Stimulated activated naive CD8-positive, alpha-beta T cell treated with anti-CD3 and anti-CD28 coated beads, Interleukin-15, Interleukin-2, amounts not matched to agents 100 ng/mL and 50 ng/mL, for 24 hours (primary cell): ENCODE results near the gene DEPDC7.
"Not testable (repeated sequence)": the region's sequence is repeated elsewhere in the genome, so short reads cannot be mapped to it uniquely, and the experiment has no call there.

ENCODE experiments used
- H3K27ac Mint-ChIP-seq: one replicate; pipeline ENCODE4 v1.8.0; 2021; ENCODE audit warnings: mild to moderate bottlenecking, mixed read lengths
- H3K27me3 Mint-ChIP-seq: one replicate; pipeline ENCODE4 v1.8.0; 2021; ENCODE audit warnings: mixed read lengths
- H3K36me3 Mint-ChIP-seq: one replicate; pipeline ENCODE4 v1.8.0; 2021; ENCODE audit warnings: low read depth, mixed read lengths
- H3K4me1 Mint-ChIP-seq: one replicate; pipeline ENCODE4 v1.8.0; 2021; ENCODE audit warnings: low read depth, mixed read lengths
- H3K4me3 Mint-ChIP-seq: one replicate; pipeline ENCODE4 v1.8.0; 2021; ENCODE audit warnings: mild to moderate bottlenecking, mixed read lengths
- H3K9me3 Mint-ChIP-seq: one replicate; pipeline ENCODE4 v1.8.0; 2021; ENCODE audit warnings: mixed read lengths

Gene DEPDC7

DNA sequence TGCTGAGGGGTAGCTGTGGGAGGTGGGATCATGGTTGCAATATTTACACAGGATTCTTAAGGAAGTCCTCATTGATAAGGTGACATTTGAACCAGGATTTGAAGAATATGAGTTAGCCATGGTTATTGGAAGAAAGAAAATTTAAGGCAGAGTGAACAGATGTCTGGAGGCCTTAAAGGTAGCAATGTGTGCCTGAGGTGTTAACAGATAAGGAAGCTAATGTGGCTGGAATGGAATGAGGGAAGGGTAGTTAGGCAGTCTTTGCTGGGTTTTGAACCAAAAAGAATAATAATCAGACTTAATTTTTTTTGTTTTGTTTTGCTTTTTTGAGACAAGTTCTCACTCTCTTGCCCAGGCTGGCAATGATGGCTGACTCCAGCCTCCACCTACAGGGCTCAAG lies 9.7 kb upstream of the DEPDC7 start:
- no peaks in the 10 kb centered on the region for H3K36me3 Mint-ChIP-seq
- H3K4me3 Mint-ChIP-seq, result no peak overlapping the region
- H3K4me1 Mint-ChIP-seq, result peaks cover 32% of the 10 kb centered on the region
- no peaks in the 10 kb centered on the region for H3K27me3 Mint-ChIP-seq
- H3K9me3 Mint-ChIP-seq, result no peaks in the 10 kb centered on the region
- no peak overlapping the region for H3K27ac Mint-ChIP-seq

DNA sequence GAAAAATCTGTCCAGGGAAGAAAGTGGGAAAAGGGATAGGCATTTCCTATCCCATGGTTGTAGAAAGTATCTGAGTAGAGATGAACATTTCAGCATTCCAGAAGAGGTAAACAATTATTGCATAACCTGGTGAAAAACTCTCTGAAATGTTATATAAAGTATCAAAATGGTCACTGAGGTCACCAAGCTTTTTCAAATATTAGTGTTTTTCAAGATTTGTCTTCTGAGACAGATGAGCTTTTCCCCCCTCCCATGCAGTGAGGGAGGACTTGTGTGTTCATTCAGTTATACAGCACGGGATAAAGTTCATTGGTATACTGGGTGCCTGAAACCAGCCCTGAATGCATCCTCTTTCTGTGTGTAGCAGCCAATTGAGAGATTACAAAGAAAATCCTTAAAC lies 1.9 kb upstream of the DEPDC7 start:
- Mint-ChIP-seq H3K4me1 (peaks cover 45% of the 10 kb centered on the region), H3K4me3 (no peak overlapping the region), H3K9me3 (no peaks in the 10 kb centered on the region), H3K27ac (no peak overlapping the region), H3K27me3 (peaks cover 24% of the 10 kb centered on the region), H3K36me3 (no peaks in the 10 kb centered on the region)

DNA sequence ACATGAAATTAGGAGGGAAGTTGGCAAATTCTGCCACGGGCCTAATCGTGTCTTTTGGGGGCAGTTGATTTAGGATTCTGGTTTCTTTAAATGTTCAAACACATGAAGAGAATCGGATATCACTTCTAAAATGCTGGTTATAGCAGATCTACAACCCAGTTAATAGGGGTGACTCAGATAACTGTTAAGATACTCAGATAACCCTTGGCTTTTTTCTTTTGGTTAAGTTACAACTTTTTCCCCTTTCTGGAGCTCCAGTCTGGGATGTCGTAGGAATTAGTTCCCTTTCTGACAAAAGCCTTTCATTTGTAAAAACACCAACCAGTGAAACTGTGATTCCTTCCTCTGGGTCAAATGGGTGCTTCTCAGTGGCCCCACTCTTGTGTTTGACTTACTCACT lies 976 bp downstream of the DEPDC7 start:
- Mint-ChIP-seq H3K36me3 (no peaks in the 10 kb centered on the region), H3K4me1 (peaks cover 37% of the 10 kb centered on the region), H3K9me3 (no peaks in the 10 kb centered on the region), H3K27ac (no peak overlapping the region), H3K27me3 (peaks cover 26% of the 10 kb centered on the region), H3K4me3 (peak overlapping the region; percentile 78)

DNA sequence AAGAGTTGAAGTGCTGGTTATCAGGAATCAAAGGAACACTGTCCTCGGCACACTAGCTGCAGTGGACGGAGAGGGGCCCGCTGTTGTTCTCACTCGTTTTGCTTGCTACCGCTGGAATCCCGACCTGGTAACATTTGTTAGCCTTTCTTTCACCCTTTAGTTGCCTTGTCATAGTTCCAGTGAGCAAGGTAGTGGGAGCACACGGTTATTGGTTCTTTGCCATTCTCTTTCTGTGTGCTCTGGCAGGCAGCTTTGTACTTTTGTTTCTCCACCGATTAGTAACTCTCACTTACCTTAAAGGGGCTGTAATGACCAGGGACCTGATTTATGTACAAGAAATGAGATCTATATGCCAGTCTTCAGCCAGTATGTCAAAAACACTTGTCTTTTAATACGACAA lies 1.8 kb downstream of the DEPDC7 start:
- Mint-ChIP-seq H3K4me1 (peaks cover 35% of the 10 kb centered on the region), H3K36me3 (no peaks in the 10 kb centered on the region), H3K27me3 (peaks cover 26% of the 10 kb centered on the region), H3K9me3 (no peaks in the 10 kb centered on the region), H3K4me3 (peak overlapping the region; percentile 78), H3K27ac (no peak overlapping the region)

DNA sequence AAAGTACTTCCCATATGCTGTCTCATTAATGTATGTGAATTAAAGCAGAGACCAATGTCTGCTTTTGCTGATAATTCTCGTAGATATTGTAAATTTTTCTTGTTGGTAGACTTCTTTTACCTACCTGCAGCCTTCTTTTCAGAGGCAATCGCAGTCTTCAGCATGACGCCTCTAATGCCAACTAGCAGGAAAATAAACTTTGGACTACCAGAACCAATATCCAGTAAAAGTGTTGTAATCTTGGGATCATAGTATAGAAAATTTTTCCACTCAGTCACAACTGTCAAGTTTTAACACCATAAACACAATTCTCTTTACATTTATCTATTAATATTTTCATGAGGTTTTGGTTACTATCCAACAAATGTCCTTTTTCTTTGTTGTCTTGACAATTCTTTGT lies 2.3 kb downstream of the DEPDC7 start:
- no peaks in the 10 kb centered on the region for H3K36me3 Mint-ChIP-seq
- no peak overlapping the region for H3K4me3 Mint-ChIP-seq
- no peaks in the 10 kb centered on the region for H3K9me3 Mint-ChIP-seq
- H3K27me3 Mint-ChIP-seq, result peaks cover 26% of the 10 kb centered on the region
- H3K27ac Mint-ChIP-seq, result no peak overlapping the region
- peaks cover 30% of the 10 kb centered on the region for H3K4me1 Mint-ChIP-seq

DNA sequence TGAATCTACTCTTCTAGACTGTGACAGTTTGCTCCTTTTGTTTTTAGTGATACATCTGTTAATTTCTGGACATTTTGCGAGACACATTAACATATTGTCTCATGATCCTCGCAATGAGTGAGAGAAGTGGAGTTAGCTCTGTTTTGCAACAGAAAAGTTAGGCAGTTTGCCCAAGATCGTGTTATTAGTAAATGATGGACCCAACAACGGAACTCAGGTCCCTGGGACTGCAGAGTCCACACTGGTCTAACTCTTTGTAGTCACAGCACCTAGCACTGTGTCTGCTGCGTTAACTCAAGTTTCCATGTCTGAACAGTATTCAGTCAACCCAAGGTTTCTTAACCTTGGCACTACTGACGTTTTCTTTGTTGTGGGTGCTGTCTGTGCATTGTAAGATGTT lies 3.2 kb downstream of the DEPDC7 start:
- Mint-ChIP-seq H3K36me3 (no peaks in the 10 kb centered on the region), H3K9me3 (no peaks in the 10 kb centered on the region), H3K27ac (no peak overlapping the region), H3K4me3 (no peak overlapping the region), H3K4me1 (peaks cover 28% of the 10 kb centered on the region), H3K27me3 (peaks cover 26% of the 10 kb centered on the region)

DNA sequence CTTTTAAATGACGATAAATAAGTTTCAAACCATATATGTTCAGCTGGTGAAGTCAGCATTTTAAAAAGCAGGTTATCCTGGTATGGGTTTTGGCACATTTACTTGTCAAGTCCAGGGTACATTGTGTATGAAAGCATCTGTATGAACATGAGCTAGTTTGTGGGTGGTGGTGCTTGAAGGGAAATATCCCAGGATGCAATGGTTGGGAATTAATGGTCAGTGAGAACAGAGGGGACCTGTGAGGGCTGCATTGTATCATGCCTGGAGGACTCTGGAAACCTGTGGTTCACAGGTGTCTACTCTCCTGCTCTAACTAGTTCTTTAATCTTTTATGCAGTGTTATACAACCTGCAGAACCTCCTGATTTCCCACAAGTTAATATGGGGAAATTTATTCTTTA lies 5.8 kb downstream of the DEPDC7 start:
- no peak overlapping the region for H3K4me3 Mint-ChIP-seq
- no peaks in the 10 kb centered on the region for H3K36me3 Mint-ChIP-seq
- no peaks in the 10 kb centered on the region for H3K9me3 Mint-ChIP-seq
- no peak overlapping the region for H3K27ac Mint-ChIP-seq
- peaks cover 19% of the 10 kb centered on the region for H3K27me3 Mint-ChIP-seq
- H3K4me1 Mint-ChIP-seq, result peaks cover 17% of the 10 kb centered on the region

DNA sequence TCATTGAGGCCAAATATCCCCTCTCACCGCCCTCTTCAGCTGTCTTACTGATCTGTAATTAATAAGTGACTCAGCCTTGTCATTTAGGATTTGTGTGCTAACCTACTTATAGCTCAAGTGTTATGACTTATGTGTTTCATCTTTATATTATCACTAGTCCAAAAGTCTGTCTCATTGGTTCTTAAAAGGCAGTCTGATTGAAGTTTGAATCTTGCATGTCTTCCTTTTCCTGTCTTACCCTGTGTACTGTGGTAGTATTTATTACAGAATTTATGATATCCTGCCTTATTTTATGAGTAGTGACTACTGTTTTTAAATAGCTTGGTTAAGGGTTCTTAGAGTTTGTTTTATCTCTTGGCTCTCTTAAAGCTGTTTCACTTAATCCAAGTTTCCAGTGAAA lies 6.3 kb downstream of the DEPDC7 start:
- Mint-ChIP-seq H3K4me1 (peaks cover 13% of the 10 kb centered on the region), H3K36me3 (no peaks in the 10 kb centered on the region), H3K27ac (no peak overlapping the region), H3K9me3 (no peaks in the 10 kb centered on the region), H3K27me3 (peaks cover 14% of the 10 kb centered on the region), H3K4me3 (no peak overlapping the region)

DNA sequence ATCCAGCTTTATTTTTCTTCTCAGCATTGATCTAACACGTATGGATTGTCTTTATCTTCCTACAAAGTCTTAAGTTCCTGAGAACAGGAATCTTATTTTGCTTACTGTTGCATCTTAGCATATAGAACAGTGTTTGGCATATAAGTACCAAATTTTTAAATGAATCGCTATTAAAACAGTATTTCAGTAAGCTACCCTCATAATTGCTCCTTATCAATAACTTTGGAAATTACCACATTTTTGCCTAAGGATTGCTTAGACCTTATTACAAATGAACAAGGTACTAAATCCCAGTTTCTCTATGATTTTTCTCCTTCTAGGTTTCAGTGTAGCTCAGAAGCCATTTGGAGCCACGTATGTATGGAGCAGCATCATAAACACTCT lies 9.7 kb downstream of the DEPDC7 start:
- Mint-ChIP-seq H3K4me3 (no peak overlapping the region), H3K9me3 (no peaks in the 10 kb centered on the region), H3K27ac (no peak overlapping the region), H3K27me3 (no peaks in the 10 kb centered on the region), H3K36me3 (no peaks in the 10 kb centered on the region), H3K4me1 (peaks cover 11% of the 10 kb centered on the region)

DNA sequence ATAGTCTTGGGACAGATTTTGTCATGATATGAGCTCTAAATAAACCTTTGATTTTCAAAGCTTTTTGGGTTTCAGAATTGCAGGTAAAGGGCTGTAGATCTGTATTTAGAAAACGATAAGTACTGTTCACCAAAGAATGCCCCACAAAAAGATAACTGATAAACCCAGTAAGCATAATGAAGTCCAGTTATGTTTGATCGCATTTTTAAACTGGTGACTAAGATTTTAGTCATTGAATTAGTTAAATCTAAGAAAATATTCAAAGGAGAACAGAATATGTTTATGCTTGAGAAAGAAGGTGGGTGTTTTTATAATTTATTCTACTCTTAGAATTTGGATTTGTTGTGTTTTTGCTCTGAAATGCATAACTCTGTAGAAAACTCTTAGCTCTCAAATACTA lies 11.6 kb downstream of the DEPDC7 start:
- no peaks in the 10 kb centered on the region for H3K27me3 Mint-ChIP-seq
- H3K9me3 Mint-ChIP-seq, result no peaks in the 10 kb centered on the region
- H3K27ac Mint-ChIP-seq, result no peak overlapping the region
- peaks cover under 1% of the 10 kb centered on the region for H3K4me1 Mint-ChIP-seq
- H3K36me3 Mint-ChIP-seq, result peaks cover 3% of the 10 kb centered on the region
- no peak overlapping the region for H3K4me3 Mint-ChIP-seq

DNA sequence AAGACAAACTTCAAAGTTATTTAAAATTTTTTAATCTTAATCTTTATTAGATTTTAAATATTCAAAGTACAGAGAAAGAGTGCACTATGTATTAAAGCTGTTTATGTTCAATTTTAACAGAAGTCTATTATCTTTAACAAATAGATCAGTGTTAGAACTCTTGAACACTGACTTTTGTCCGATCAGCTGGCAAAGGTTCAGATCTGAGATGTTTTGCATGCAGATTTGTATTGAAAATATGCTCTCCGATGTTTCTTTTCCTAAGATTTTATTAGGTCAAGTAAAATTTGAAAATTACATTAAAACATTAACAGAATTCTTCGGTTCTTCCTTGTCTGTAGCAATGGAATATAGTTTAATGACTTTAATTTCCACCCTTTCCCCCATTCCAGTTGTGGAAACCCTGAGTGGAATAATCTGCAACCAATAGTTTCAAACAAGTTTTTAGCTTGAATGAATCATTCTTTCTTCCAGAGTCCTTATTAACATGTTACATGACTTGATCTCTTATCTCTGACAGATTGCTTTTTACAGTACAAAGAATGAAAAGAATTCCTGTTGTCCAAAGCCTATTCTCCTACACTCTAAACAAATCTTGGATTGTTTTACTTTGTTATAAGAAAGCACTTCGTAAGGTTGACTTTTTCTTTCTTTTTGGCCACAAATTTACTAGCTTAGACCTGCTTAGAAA lies 12.3 kb downstream of the DEPDC7 start:
- Mint-ChIP-seq H3K36me3 (peaks cover 3% of the 10 kb centered on the region), H3K9me3 (no peaks in the 10 kb centered on the region), H3K27me3 (no peaks in the 10 kb centered on the region), H3K27ac (no peak overlapping the region), H3K4me3 (no peak overlapping the region), H3K4me1 (no peaks in the 10 kb centered on the region)

DNA sequence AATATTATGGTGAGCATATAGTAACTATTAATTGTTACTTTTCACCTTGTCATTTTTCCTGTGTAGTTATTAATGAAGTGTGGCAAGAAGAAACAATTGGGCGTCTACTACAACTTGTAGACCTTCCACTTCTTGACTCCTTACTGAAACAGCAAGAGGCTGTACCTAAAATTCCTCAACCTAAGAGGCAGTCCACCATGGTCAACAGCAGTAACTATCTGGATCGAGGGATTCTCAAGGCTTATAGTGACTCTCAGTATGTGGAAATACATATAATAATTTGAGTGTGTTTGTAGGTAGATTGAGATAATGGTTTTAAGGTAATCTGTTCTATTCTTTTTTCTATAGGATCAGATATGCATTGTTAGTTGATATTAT lies 12.8 kb downstream of the DEPDC7 start:
- no peaks in the 10 kb centered on the region for H3K9me3 Mint-ChIP-seq
- no peaks in the 10 kb centered on the region for H3K27me3 Mint-ChIP-seq
- no peak overlapping the region for H3K27ac Mint-ChIP-seq
- no peak overlapping the region for H3K4me3 Mint-ChIP-seq
- H3K36me3 Mint-ChIP-seq, result peaks cover 3% of the 10 kb centered on the region
- H3K4me1 Mint-ChIP-seq, result no peaks in the 10 kb centered on the region

DNA sequence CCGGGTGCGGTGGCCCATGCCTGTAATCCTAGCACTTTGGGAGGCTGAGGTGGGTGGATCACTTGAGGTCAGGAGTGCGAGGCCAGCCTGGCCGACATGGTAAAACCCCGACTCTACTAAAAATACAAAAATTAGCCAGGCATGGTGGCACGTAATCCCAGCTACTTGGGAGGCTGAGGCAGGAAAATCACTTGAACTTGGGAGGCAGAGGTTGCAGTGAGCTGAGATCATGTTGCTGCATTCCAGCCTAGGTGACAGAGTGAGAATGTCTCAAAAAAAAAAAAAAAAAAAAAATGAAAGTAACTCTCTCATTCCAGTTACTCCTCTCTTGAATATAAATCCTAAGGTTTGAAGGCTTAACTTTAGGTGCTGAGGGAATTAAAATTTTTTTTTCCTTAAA lies 13.5 kb downstream of the DEPDC7 start:
- H3K4me1 Mint-ChIP-seq, H3K4me3 Mint-ChIP-seq, H3K36me3 Mint-ChIP-seq, H3K27me3 Mint-ChIP-seq, H3K9me3 Mint-ChIP-seq, H3K27ac Mint-ChIP-seq: not testable (repeated sequence)

DNA sequence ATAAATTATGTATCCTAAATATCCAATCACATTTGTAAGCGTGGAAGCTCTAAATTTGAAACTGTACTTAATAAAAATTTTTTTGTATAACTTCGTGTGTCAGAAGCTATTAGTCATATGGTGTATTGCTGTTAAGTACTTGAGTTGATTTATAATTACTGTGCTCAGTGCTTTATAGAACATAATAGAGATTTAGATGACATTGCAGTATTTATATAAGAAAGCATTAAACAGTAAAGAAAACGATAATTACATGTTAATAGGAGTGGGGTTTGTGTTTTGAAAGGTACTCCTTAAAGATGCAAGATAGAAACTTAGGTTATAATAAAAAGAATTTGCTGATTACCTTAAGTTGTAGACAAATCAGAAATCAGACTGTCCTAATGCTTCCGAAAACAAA lies 17.8 kb downstream of the DEPDC7 start:
- Mint-ChIP-seq H3K27ac (no peak overlapping the region), H3K4me1 (peaks cover 2% of the 10 kb centered on the region), H3K9me3 (no peaks in the 10 kb centered on the region), H3K36me3 (peaks cover 3% of the 10 kb centered on the region), H3K27me3 (peaks cover 5% of the 10 kb centered on the region), H3K4me3 (no peak overlapping the region)

DNA sequence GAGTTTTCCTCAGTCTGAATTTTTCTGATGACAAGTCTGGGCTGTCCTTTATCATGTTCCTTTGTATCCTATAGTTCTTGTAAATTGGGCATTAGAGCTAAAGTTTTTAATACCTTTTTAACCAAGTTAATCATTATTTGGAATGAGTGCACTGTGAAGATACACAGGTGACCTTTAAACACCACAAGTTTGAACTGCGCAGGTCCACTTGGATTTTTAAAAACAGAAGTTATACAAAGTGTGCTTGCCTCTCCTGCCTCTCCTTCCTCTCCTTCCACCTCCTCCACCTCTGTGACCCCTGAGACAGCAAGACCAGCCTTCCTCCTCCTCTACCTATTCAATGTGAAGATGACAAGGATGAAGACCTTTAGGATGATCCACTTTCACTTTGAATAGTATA lies 19.3 kb downstream of the DEPDC7 start:
- Mint-ChIP-seq H3K4me1 (peaks cover 9% of the 10 kb centered on the region), H3K27me3 (peaks cover 5% of the 10 kb centered on the region), H3K9me3 (no peaks in the 10 kb centered on the region), H3K4me3 (no peak overlapping the region), H3K36me3 (peaks cover 3% of the 10 kb centered on the region), H3K27ac (no peak overlapping the region)

DNA sequence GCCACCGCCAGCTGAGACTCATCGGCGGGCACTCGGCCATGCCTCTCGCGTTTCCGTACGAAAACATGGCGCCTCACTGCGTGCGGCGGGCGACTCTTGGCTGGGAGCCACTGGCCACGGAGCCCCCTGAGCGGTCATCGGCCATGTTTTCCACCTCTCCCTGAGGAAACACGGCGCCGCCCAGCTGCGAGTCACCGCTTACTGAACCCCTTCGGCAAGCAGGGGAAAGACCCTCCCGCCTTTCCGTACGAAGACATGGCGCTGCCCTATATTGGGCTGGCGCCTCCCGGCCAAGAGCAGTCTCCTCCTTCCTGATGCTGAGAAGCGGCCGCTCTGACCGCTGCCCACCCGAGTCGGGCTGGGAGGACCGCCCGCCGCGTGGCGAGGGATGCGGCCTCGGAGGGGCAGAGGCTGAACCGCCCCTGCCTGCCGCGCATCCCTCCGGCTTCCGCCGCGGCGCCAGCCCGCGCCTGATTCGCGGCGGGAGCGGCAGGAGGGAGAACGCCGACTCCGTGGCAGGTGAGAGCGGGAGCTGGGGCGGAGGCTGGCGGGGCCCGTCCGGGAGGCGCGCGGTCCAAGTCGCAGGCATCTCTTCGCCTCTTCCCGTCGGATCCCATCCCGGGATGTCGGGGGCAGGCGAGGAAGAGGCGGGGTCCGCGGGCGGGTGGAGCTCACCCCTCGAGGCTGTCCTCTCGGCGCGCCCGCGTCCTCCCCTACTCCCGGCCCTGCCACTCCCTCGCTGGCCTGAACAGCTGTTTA lies 23.8 kb downstream of the DEPDC7 start, which contains the start of gene TCP11L1:
Gene TCP11L1, plus strand, starts transcription at position 299 of the 759 bp plus-strand sequence. CDS start 4,202 bp downstream, outside the sequence.
- peak within 1 kb of the TSS; percentile 95 for H3K27ac Mint-ChIP-seq
- peaks cover 50% of the 10 kb centered on the region for H3K4me1 Mint-ChIP-seq
- H3K27me3 Mint-ChIP-seq, result peaks cover 5% of the 10 kb centered on the region
- peaks cover 13% of the 10 kb centered on the region for H3K36me3 Mint-ChIP-seq
- H3K4me3 Mint-ChIP-seq, result peak within 1 kb of the TSS; percentile 88
- H3K9me3 Mint-ChIP-seq, result no peaks in the 10 kb centered on the region
